Liver (tissue), 9 donors: ENCODE measurements around the gene SLITRK2. TPM values are rescaled to one million over a fixed set of nuclear protein-coding genes. Genes with fewer than 3 reads are reported as not detected.

Experiments used
- DNase-seq: peaks from one replicate; pipeline ENCODE4 v3.0.0-alpha.2; 2017; ENCODE audit warnings: low spot score
- H3K27ac ChIP-seq, 2 donors: one replicate each; pipeline ENCODE4 v1.7.0; 2013; ENCODE audit warnings: inconsistent platforms in 2 of 2, low read length in 2 of 2, control low read depth in 1 of 2, low read depth in 1 of 2, mild to moderate bottlenecking in 1 of 2
- H3K27me3 ChIP-seq, 4 donors: one replicate each; pipeline versions ENCODE4 v1.6.1 to v1.7.0; 2013; ENCODE audit warnings: low read length in 3 of 4, inconsistent platforms in 1 of 4, mild to moderate bottlenecking in 1 of 4, moderate library complexity in 1 of 4; ENCODE audit not compliant: control insufficient read depth in 4 of 4, insufficient read depth in 4 of 4
- H3K36me3 ChIP-seq, 4 donors: one replicate each; pipeline versions ENCODE4 v1.6.1 to v1.7.0; 2013; ENCODE audit warnings: low read length in 3 of 4, mild to moderate bottlenecking in 3 of 4, low read depth in 1 of 4, moderate library complexity in 1 of 4; ENCODE audit not compliant: control insufficient read depth in 4 of 4, insufficient read depth in 3 of 4
- H3K4me1 ChIP-seq, 4 donors: one replicate each; pipeline versions ENCODE4 v1.6.1 to v1.7.0; 2013; ENCODE audit warnings: low read length in 3 of 4, mild to moderate bottlenecking in 3 of 4, moderate library complexity in 1 of 4; ENCODE audit not compliant: control insufficient read depth in 4 of 4, insufficient read depth in 4 of 4
- H3K4me3 ChIP-seq, 3 donors: one replicate each; pipeline versions ENCODE4 v1.6.1 to v1.7.0; 2013; ENCODE audit warnings: low read length in 3 of 3, control low read depth in 1 of 3, low read depth in 1 of 3, mild to moderate bottlenecking in 1 of 3
- H3K9ac ChIP-seq, 2 donors: one replicate each; pipeline ENCODE4 v1.7.0; 2013; ENCODE audit warnings: low read length in 2 of 2, mild to moderate bottlenecking in 2 of 2, moderate library complexity in 2 of 2, control low read depth in 1 of 2, low read depth in 1 of 2
- H3K9me3 ChIP-seq, 4 donors: one replicate each; pipeline versions ENCODE4 v1.6.1 to v1.7.0; 2013; ENCODE audit warnings: low read length in 3 of 4; ENCODE audit not compliant: control insufficient read depth in 4 of 4
- EGR1 ChIP-seq, 2 donors: IDR thresholded peaks; 2 replicates each; pipeline ENCODE4 v1.6.1; 2016 to 2018; ENCODE audit warnings: antibody characterized with exemption in 2 of 2, low read depth in 2 of 2
- FOXA1 ChIP-seq: IDR thresholded peaks from 2 replicates; pipeline ENCODE4 v1.6.1; 2016; ENCODE audit warnings: antibody characterized with exemption
- FOXA2 ChIP-seq: IDR thresholded peaks from 2 replicates; pipeline ENCODE4 v1.6.1; 2016; ENCODE audit warnings: antibody characterized with exemption
- GABPA ChIP-seq, 2 donors: IDR thresholded peaks in 1 of 2; conservative IDR thresholded peaks in 1 of 2; 2 replicates each; pipeline ENCODE4 v1.6.1; 2016; ENCODE audit warnings: antibody characterized with exemption in 2 of 2, mild to moderate bottlenecking in 1 of 2, moderate library complexity in 1 of 2
- HNF4A ChIP-seq, 2 donors: conservative IDR thresholded peaks; 2 replicates each; pipeline ENCODE4 v1.6.1; 2016; ENCODE audit warnings: antibody characterized with exemption in 2 of 2, mild to moderate bottlenecking in 2 of 2
- HNF4G ChIP-seq: IDR thresholded peaks from 2 replicates; pipeline ENCODE4 v1.6.1; 2016; ENCODE audit warnings: antibody characterized with exemption
- JUND ChIP-seq, 2 donors: IDR thresholded peaks; 2 replicates each; pipeline ENCODE4 v1.6.1; 2016; ENCODE audit warnings: antibody characterized with exemption in 2 of 2
- NR2F2 ChIP-seq: IDR thresholded peaks from 2 replicates; pipeline ENCODE4 v1.6.1; 2016; ENCODE audit warnings: antibody characterized with exemption
- RAD21 ChIP-seq, 2 donors: IDR thresholded peaks; 2 replicates each; pipeline ENCODE4 v1.6.1; 2016; ENCODE audit warnings: antibody characterized with exemption in 2 of 2, mild to moderate bottlenecking in 2 of 2
- RXRA ChIP-seq, 2 donors: IDR thresholded peaks; 2 replicates each; pipeline ENCODE4 v1.6.1; 2017 to 2018; ENCODE audit warnings: antibody characterized with exemption in 2 of 2, mild to moderate bottlenecking in 1 of 2
- SP1 ChIP-seq: IDR thresholded peaks from 2 replicates; pipeline ENCODE4 v1.6.1; 2018; ENCODE audit warnings: antibody characterized with exemption, mild to moderate bottlenecking
- TAF1 ChIP-seq: conservative IDR thresholded peaks from 2 replicates; pipeline ENCODE4 v1.6.1; 2016; ENCODE audit warnings: antibody characterized with exemption, mild to moderate bottlenecking
- YY1 ChIP-seq: IDR thresholded peaks from 2 replicates; pipeline ENCODE4 v1.6.1; 2016; ENCODE audit warnings: antibody characterized with exemption, mild to moderate bottlenecking
- WGBS: extraction: QIAGEN DNeasy Blood & Tissue Kit; methylation state at CpG from one replicate; pipeline ENCODE4 v1.1.7; 2013; 5-methylcytosine and 5-hydroxymethylcytosine counted together
- polyA plus RNA-seq, 2 donors: library from polyadenylated mRNA; stranded (reverse) in 1 of 2; unstranded in 1 of 2; fragments of 200-250 nt in 1 of 2; fragments of >200 nt in 1 of 2; fragmentation: Nextera tagmentation in 1 of 2; extraction: Ambion mirVana in 1 of 2; gene quantifications; one replicate each; pipeline versions ENCODE4 v1.2.1 to v1.2.3, GENCODE V29; 2013 to 2015
- total RNA-seq, 2 donors: library from RNA; depleted of rRNA; stranded (reverse); fragments of >200 nt; gene quantifications; one replicate each; pipeline ENCODE4 v1.2.3, GENCODE V29; 2014
- TF ChIP-seq, protein P1 (sequence below): IDR thresholded peaks from 2 replicates; pipeline ENCODE4 v1.6.1; 2016; ENCODE audit warnings: antibody characterized with exemption, mild to moderate bottlenecking
- TF ChIP-seq, protein P2 (sequence below): IDR thresholded peaks from 2 replicates; pipeline ENCODE4 v1.6.1; 2016; ENCODE audit warnings: antibody characterized with exemption
- TF ChIP-seq, protein P3 (sequence below): IDR thresholded peaks from 2 replicates; pipeline ENCODE4 v1.6.1; 2016; ENCODE audit warnings: antibody characterized with exemption
- TF ChIP-seq, protein P4 (sequence below): IDR thresholded peaks from 2 replicates; pipeline ENCODE4 v1.6.1; 2016; ENCODE audit warnings: antibody characterized with exemption
- TF ChIP-seq, protein P5 (sequence below): fragments of 150-350 bp; IDR thresholded peaks from 2 replicates; pipeline ENCODE4 v1.5.1; 2017; ENCODE audit warnings: improper control_type of control experiment, low read depth, low read length; ENCODE audit not compliant: missing input control
- donor health status: healthy.
- donor health status: healthy.
- donor health status: healthy.
- donor health status: healthy.
- donor health status: healthy.

SLITRK2 gene
- total and polyA plus RNA-seq, 4 donors = 0.03 to 0.08 TPM; not detected in 2

DNA sequence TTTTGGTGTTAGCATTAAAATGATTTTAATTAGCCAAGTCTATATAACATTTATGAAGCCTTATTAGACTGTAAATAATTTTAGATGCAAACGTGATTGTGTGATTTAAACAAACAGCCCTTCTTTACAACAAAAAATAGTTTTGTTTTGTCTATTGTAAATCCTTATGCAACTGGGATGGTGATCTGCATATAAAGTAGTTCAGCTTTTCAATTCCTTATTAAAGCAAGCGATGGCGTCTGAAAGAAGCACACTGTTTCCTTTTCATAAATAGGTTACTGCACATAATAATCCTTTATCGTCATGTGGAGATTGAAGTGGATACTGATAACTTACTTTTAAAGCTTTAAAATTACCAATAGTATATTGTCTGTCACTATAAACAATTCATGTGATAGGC lies 8.8 kb downstream of the SLITRK2 start (continued):
- TF ChIP-seq, protein P1, sequence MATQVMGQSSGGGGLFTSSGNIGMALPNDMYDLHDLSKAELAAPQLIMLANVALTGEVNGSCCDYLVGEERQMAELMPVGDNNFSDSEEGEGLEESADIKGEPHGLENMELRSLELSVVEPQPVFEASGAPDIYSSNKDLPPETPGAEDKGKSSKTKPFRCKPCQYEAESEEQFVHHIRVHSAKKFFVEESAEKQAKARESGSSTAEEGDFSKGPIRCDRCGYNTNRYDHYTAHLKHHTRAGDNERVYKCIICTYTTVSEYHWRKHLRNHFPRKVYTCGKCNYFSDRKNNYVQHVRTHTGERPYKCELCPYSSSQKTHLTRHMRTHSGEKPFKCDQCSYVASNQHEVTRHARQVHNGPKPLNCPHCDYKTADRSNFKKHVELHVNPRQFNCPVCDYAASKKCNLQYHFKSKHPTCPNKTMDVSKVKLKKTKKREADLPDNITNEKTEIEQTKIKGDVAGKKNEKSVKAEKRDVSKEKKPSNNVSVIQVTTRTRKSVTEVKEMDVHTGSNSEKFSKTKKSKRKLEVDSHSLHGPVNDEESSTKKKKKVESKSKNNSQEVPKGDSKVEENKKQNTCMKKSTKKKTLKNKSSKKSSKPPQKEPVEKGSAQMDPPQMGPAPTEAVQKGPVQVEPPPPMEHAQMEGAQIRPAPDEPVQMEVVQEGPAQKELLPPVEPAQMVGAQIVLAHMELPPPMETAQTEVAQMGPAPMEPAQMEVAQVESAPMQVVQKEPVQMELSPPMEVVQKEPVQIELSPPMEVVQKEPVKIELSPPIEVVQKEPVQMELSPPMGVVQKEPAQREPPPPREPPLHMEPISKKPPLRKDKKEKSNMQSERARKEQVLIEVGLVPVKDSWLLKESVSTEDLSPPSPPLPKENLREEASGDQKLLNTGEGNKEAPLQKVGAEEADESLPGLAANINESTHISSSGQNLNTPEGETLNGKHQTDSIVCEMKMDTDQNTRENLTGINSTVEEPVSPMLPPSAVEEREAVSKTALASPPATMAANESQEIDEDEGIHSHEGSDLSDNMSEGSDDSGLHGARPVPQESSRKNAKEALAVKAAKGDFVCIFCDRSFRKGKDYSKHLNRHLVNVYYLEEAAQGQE = no peak
- no peak for TF ChIP-seq EGR1 (IDR thresholded peaks at IDR 0.05; ENCODE audit: low read depth in 2 of 2)
- no peak for TF ChIP-seq TAF1
- no peak for TF ChIP-seq SP1
- TF ChIP-seq YY1 = no peak
- TF ChIP-seq RAD21 (IDR thresholded peaks at IDR 0.05) = no peak

DNA sequence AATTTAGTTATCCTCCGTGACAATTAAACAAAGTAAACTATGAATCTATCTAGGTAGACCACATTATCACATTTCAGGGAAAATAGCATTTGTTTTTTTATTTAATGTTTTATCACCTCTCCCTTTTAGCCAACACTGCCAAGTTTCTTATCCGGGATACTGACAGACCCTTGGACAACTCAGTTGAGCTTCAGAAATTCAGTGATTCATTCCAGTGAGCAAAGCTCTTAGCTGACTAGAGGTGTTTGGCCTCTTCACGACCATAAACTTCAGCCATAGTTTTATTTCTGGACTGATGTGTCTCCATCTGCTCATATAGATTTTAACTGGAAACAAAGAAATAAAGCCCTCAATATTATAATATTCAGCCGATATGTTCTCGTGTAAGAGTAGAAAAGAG lies 15.2 kb downstream of the SLITRK2 start:
- Histone ChIP-seq H3K4me1 (no peaks in the 10 kb centered on the region), H3K4me3 (no peak overlapping the region), H3K9ac (no peak overlapping the region), H3K27me3 (no peaks in the 10 kb centered on the region), H3K27ac (no peak overlapping the region), H3K36me3 (no peaks in the 10 kb centered on the region), H3K9me3 (no peaks in the 10 kb centered on the region)
- TF ChIP-seq JUND (IDR thresholded peaks at IDR 0.05) (no peak), HNF4A (conservative IDR thresholded peaks at IDR 0.05) (no peak), SP1 (no peak), FOXA1 (no peak), EGR1 (IDR thresholded peaks at IDR 0.05; ENCODE audit: low read depth in 2 of 2) (no peak), YY1 (no peak), RXRA (IDR thresholded peaks at IDR 0.05) (no peak), NR2F2 (no peak), RAD21 (IDR thresholded peaks at IDR 0.05) (no peak), TAF1 (no peak), FOXA2 (no peak), GABPA (IDR thresholded peaks at IDR 0.05 in 1 of 2, conservative IDR thresholded peaks at IDR 0.05 in 1 of 2) (no peak), HNF4G (no peak)
- TF ChIP-seq, protein P2, sequence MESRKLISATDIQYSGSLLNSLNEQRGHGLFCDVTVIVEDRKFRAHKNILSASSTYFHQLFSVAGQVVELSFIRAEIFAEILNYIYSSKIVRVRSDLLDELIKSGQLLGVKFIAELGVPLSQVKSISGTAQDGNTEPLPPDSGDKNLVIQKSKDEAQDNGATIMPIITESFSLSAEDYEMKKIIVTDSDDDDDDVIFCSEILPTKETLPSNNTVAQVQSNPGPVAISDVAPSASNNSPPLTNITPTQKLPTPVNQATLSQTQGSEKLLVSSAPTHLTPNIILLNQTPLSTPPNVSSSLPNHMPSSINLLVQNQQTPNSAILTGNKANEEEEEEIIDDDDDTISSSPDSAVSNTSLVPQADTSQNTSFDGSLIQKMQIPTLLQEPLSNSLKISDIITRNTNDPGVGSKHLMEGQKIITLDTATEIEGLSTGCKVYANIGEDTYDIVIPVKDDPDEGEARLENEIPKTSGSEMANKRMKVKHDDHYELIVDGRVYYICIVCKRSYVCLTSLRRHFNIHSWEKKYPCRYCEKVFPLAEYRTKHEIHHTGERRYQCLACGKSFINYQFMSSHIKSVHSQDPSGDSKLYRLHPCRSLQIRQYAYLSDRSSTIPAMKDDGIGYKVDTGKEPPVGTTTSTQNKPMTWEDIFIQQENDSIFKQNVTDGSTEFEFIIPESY = no peak
- TF ChIP-seq, protein P1 = no peak
- TF ChIP-seq, protein P3, sequence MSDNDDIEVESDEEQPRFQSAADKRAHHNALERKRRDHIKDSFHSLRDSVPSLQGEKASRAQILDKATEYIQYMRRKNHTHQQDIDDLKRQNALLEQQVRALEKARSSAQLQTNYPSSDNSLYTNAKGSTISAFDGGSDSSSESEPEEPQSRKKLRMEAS = no peak
- TF ChIP-seq, protein P4, sequence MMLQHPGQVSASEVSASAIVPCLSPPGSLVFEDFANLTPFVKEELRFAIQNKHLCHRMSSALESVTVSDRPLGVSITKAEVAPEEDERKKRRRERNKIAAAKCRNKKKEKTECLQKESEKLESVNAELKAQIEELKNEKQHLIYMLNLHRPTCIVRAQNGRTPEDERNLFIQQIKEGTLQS = no peak
- TF ChIP-seq, protein P5, sequence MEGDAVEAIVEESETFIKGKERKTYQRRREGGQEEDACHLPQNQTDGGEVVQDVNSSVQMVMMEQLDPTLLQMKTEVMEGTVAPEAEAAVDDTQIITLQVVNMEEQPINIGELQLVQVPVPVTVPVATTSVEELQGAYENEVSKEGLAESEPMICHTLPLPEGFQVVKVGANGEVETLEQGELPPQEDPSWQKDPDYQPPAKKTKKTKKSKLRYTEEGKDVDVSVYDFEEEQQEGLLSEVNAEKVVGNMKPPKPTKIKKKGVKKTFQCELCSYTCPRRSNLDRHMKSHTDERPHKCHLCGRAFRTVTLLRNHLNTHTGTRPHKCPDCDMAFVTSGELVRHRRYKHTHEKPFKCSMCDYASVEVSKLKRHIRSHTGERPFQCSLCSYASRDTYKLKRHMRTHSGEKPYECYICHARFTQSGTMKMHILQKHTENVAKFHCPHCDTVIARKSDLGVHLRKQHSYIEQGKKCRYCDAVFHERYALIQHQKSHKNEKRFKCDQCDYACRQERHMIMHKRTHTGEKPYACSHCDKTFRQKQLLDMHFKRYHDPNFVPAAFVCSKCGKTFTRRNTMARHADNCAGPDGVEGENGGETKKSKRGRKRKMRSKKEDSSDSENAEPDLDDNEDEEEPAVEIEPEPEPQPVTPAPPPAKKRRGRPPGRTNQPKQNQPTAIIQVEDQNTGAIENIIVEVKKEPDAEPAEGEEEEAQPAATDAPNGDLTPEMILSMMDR = no peak
- 86% methylated on average over 5 of the region's 5 CpGs for WGBS
- DNase-seq = no peak
